Mammary epithelial cell (primary cell): ENCODE measurements around the gene SPAAR.

ENCODE experiments used
- EZH2 ChIP-seq: IDR thresholded peaks from 2 replicates; pipeline ENCODE4 v1.6.1; 2012; ENCODE audit warnings: low read length, inconsistent platforms, borderline replicate concordance
- TF ChIP-seq, protein P1 (sequence below), 2 donors: IDR thresholded peaks in 1 of 2; conservative IDR thresholded peaks in 1 of 2; 2 replicates each; pipeline ENCODE4 v1.5.1; 2011 to 2012; ENCODE audit warnings: inconsistent platforms in 2 of 2, low read length in 2 of 2, mild to moderate bottlenecking in 2 of 2, control low read depth in 1 of 2, low read depth in 1 of 2; ENCODE audit not compliant: insufficient read depth in 1 of 2; ENCODE audit errors: extremely low read depth in 1 of 2

DNA sequence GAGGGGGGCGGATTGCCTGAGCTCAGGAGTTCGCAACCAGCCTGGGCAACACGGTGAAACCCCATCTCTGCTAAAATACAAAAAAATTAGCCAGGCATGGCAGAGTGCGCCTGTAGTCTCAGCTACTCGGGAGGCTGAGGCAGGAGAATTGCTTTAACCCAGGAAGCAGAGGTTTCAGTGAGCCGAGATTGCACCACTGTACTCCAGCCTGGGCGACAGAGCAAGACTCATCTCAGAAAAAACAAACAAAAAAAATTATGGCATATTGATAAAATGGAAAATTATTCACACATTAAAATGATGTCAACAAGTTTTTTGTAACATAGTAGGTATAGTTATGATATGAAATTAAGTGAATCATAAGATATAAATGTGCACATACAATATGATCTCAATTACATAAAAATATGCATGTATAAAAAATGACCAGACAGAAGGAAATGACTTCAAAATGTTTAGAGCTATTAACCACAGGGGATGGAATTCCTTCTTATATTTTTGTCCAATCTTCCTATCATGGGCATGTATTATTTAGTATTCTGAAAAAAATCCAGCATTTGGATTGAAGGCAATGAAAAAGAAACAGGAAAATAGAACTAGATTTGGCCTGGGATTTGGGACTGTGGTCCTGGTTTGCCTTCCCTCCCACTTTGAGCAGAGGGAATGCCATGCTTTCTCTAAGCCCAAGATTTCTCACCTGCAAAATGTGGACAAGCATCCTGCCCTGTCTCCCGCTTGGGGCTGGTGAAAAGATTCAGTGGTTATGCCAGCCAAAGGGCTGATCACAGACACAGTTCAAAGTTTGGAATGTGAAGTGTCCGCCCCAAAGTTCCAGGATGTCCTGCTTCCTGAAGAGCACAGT lies 19.5 kb downstream of the SPAAR start:
- TF ChIP-seq, protein P1, sequence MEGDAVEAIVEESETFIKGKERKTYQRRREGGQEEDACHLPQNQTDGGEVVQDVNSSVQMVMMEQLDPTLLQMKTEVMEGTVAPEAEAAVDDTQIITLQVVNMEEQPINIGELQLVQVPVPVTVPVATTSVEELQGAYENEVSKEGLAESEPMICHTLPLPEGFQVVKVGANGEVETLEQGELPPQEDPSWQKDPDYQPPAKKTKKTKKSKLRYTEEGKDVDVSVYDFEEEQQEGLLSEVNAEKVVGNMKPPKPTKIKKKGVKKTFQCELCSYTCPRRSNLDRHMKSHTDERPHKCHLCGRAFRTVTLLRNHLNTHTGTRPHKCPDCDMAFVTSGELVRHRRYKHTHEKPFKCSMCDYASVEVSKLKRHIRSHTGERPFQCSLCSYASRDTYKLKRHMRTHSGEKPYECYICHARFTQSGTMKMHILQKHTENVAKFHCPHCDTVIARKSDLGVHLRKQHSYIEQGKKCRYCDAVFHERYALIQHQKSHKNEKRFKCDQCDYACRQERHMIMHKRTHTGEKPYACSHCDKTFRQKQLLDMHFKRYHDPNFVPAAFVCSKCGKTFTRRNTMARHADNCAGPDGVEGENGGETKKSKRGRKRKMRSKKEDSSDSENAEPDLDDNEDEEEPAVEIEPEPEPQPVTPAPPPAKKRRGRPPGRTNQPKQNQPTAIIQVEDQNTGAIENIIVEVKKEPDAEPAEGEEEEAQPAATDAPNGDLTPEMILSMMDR (conservative IDR thresholded peaks at IDR 0.05 in 1 of 2, IDR thresholded peaks at IDR 0.05 in 1 of 2; ENCODE audit: extremely low read depth in 1 of 2, insufficient read depth in 1 of 2, low read depth in 1 of 2, low read length in 2 of 2), result no peak
- TF ChIP-seq EZH2, result no peak
